ENCODE results near the gene LIX1. TPM values are rescaled to one million over a fixed set of nuclear protein-coding genes. Genes with fewer than 3 reads are reported as not detected.

Gene LIX1
- total RNA-seq, 2 donors from 2014 or later = 0.97 to 1.0 TPM

DNA sequence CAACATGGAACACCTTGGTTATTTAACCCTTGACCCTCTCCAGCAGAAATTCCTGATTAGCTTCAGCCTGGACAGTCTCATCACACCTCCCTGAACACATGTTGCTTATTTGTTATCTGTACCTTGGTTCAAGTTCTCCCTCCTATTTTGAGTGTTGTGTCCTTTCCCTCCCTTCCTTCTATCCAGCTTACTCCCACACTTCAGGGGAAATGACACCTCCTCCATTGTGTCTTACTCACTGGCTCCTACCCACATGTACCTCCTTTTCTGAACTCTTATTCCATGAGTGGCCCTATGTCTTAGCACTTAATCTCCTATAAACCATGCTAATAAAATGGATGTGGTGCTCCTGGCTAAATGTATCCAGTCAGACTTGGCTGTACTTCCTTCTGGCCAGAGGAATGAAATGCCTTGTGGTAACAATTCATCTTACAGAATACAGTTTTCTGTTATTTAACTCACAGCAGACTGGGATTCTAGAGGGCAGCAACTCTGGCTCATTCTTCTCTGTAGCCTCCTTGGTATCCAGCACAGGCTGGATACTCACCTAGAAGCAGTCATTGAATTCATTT lies 11.2 kb downstream of the LIX1 start:
- no peaks in the 10 kb centered on the region for H3K4me1 ChIP-seq (replicated peaks)
- no peak overlapping the region for H3K27ac ChIP-seq
- intact Hi-C loops (cut with DNase I) = no loop called here
- no peak for DNase-seq (ENCODE audit: low spot score)
- no peaks in the 10 kb centered on the region for H3K27me3 ChIP-seq (replicated peaks; ENCODE audit: insufficient read depth)
- TF ChIP-seq POLR2A (IDR thresholded peaks at IDR 0.05) (no peak), POLR2AphosphoS5 (IDR thresholded peaks at IDR 0.05) (no peak)
- TF ChIP-seq, protein P1, sequence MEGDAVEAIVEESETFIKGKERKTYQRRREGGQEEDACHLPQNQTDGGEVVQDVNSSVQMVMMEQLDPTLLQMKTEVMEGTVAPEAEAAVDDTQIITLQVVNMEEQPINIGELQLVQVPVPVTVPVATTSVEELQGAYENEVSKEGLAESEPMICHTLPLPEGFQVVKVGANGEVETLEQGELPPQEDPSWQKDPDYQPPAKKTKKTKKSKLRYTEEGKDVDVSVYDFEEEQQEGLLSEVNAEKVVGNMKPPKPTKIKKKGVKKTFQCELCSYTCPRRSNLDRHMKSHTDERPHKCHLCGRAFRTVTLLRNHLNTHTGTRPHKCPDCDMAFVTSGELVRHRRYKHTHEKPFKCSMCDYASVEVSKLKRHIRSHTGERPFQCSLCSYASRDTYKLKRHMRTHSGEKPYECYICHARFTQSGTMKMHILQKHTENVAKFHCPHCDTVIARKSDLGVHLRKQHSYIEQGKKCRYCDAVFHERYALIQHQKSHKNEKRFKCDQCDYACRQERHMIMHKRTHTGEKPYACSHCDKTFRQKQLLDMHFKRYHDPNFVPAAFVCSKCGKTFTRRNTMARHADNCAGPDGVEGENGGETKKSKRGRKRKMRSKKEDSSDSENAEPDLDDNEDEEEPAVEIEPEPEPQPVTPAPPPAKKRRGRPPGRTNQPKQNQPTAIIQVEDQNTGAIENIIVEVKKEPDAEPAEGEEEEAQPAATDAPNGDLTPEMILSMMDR (IDR thresholded peaks at IDR 0.05) = no peak
- no peaks in the 10 kb centered on the region for H3K9me3 ChIP-seq
- no peak overlapping the region for H3K4me3 ChIP-seq
- no peaks in the 10 kb centered on the region for H3K36me3 ChIP-seq

GRCh38 chr5:97127727-97128126 lies 14.7 kb downstream of the LIX1 start:
- H3K4me1 ChIP-seq (replicated peaks) = no peaks in the 10 kb centered on the region
- TF ChIP-seq, protein P1 (IDR thresholded peaks at IDR 0.05) = no peak
- TF ChIP-seq POLR2A (IDR thresholded peaks at IDR 0.05) (no peak), POLR2AphosphoS5 (IDR thresholded peaks at IDR 0.05) (no peak)
- no peak overlapping the region for H3K4me3 ChIP-seq
- no peaks in the 10 kb centered on the region for H3K36me3 ChIP-seq
- H3K27ac ChIP-seq = no peak overlapping the region
- H3K27me3 ChIP-seq (replicated peaks; ENCODE audit: insufficient read depth) = no peaks in the 10 kb centered on the region
- no peak for DNase-seq (ENCODE audit: low spot score)
- intact Hi-C loops (cut with DNase I) = no loop called here
- no peaks in the 10 kb centered on the region for H3K9me3 ChIP-seq
- WGBS = 100% methylated on average over 1 of the region's 1 CpG

GRCh38 chr5:97125125-97125683 lies 17.2 kb downstream of the LIX1 start:
- DNase-seq (ENCODE audit: low spot score) = no peak
- H3K27me3 ChIP-seq (replicated peaks; ENCODE audit: insufficient read depth) = no peaks in the 10 kb centered on the region
- H3K27ac ChIP-seq = no peak overlapping the region
- TF ChIP-seq, protein P1 (IDR thresholded peaks at IDR 0.05) = no peak
- TF ChIP-seq POLR2A (IDR thresholded peaks at IDR 0.05) (no peak), POLR2AphosphoS5 (IDR thresholded peaks at IDR 0.05) (no peak)
- no peaks in the 10 kb centered on the region for H3K9me3 ChIP-seq
- WGBS = 75% methylated on average over 3 of the region's 3 CpGs
- no peaks in the 10 kb centered on the region for H3K36me3 ChIP-seq
- H3K4me3 ChIP-seq = no peak overlapping the region
- intact Hi-C loops (cut with DNase I) = no loop called here
- no peaks in the 10 kb centered on the region for H3K4me1 ChIP-seq (replicated peaks)

DNA sequence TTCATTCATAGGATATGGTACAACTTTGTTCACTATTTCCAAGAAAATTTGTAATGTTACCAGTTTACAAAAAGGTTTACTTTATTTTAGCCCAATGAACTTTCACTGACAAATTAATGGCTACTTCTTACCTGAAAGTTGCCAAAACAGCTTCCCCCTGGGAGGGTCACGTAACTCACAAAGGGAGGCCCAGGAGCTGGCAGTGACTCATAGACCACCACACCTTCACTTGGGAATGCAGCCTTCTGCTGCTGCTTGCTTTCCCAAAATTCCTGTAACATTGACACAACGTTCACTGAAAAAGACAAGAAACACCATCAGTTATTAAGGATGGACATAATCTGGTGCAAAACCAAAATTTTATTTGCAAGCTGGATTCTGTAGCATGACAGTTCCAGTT lies 18.1 kb downstream of the LIX1 start:
- no peaks in the 10 kb centered on the region for H3K4me1 ChIP-seq (replicated peaks)
- no peak for DNase-seq (ENCODE audit: low spot score)
- WGBS = 50% methylated on average over 2 of the region's 2 CpGs
- intact Hi-C loops (cut with DNase I) = no loop called here
- H3K27ac ChIP-seq = no peak overlapping the region
- no peaks in the 10 kb centered on the region for H3K36me3 ChIP-seq
- TF ChIP-seq POLR2AphosphoS5 (IDR thresholded peaks at IDR 0.05) (no peak), POLR2A (IDR thresholded peaks at IDR 0.05) (no peak)
- TF ChIP-seq, protein P1 (IDR thresholded peaks at IDR 0.05) = no peak
- H3K4me3 ChIP-seq = no peak overlapping the region
- H3K27me3 ChIP-seq (replicated peaks; ENCODE audit: insufficient read depth) = no peaks in the 10 kb centered on the region
- H3K9me3 ChIP-seq = no peaks in the 10 kb centered on the region

DNA sequence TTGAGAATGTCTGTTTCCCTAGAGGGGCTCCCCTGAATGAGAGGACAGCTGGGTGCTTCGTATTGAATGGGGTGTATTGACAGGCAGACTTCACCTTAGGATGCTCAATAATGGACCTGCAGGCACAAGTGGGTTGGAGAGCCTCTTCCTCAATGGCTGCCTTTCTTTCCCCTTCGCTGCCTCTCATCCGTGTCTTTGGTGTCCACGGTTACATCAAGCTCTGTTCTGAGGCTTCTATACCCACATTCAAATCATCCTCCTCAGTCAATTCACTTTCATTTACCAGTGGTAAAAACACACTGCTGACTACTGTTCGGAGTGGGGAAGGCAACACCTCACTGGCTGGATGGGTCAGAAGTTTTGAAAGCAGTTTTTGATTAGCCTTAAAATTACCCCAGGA lies 20.6 kb downstream of the LIX1 start:
- 93% methylated on average over 5 of the region's 5 CpGs for WGBS
- Histone ChIP-seq H3K4me3 (no peak overlapping the region), H3K4me1 (replicated peaks) (no peaks in the 10 kb centered on the region), H3K27ac (no peak overlapping the region), H3K27me3 (replicated peaks; ENCODE audit: insufficient read depth) (no peaks in the 10 kb centered on the region), H3K36me3 (no peaks in the 10 kb centered on the region), H3K9me3 (no peaks in the 10 kb centered on the region)
- intact Hi-C loops (cut with DNase I) = no loop called here
- DNase-seq (ENCODE audit: low spot score) = no peak
- TF ChIP-seq, protein P1 (IDR thresholded peaks at IDR 0.05) = no peak
- TF ChIP-seq POLR2A (IDR thresholded peaks at IDR 0.05) = no peak
- TF ChIP-seq POLR2AphosphoS5 (IDR thresholded peaks at IDR 0.05) = no peak

Measured in prostate gland (tissue), 2 donors.